Gastrocnemius medialis (tissue), 4 donors: ENCODE data around the gene MCUB. TPM values are rescaled to one million over a fixed set of nuclear protein-coding genes. Genes with fewer than 3 reads are reported as not detected.

Experiments used
- ATAC-seq, 2 donors: fragments of 150-250 bp; one replicate each; pipeline ENCODE4 v1.9.1; 2016
- DNase-seq, 2 donors: peaks; one replicate each; pipeline ENCODE4 v3.0.0-alpha.2; 2019
- H3K27ac ChIP-seq, 4 donors: fragments of 200-600 bp; sonication (generic); 1 replicate in 1 of 4; 2 replicates in 3 of 4; pipeline ENCODE4 v1.5.1; 2016 to 2018; ENCODE audit warnings: mild to moderate bottlenecking in 2 of 4, moderate library complexity in 1 of 4
- H3K27me3 ChIP-seq, 3 donors: fragments of 200-600 bp; sonication (generic) in 2 of 3; 1 replicate in 1 of 3; 2 replicates in 2 of 3; pipeline versions ENCODE4 v1.5.1 to v1.6.0; 2016 to 2019; ENCODE audit warnings: mild to moderate bottlenecking in 1 of 3, moderate library complexity in 1 of 3
- H3K36me3 ChIP-seq, 2 donors: fragments of 200-600 bp; sonication (generic) in 1 of 2; one replicate each; pipeline ENCODE4 v1.5.1; 2017 to 2018
- H3K4me1 ChIP-seq, 2 donors: fragments of 200-600 bp; sonication (generic) in 1 of 2; one replicate each; pipeline ENCODE4 v1.5.1; 2016 to 2017; ENCODE audit warnings: mild to moderate bottlenecking in 2 of 2
- H3K4me3 ChIP-seq, 4 donors: fragments of 200-600 bp; sonication (generic) in 3 of 4; 1 replicate in 1 of 4; 2 replicates in 3 of 4; pipeline ENCODE4 v1.5.1; 2016 to 2019; ENCODE audit warnings: mild to moderate bottlenecking in 2 of 4
- H3K9me3 ChIP-seq, 3 donors: fragments of 200-600 bp; sonication (generic) in 2 of 3; 1 replicate in 1 of 3; 2 replicates in 2 of 3; pipeline ENCODE4 v1.5.1; 2016 to 2019
- CTCF ChIP-seq, 5 experiments: fragments of 450-650 bp in 3 of 5; fragments of 200-600 bp in 2 of 5; sonication (generic) in 2 of 5; IDR thresholded peaks in 4 of 5; conservative IDR thresholded peaks in 1 of 5; 1 replicate in 4 of 5; 2 replicates in 1 of 5; pipeline ENCODE4 v1.5.1; 2016 to 2019; ENCODE audit warnings: antibody characterized with exemption in 5 of 5, mild to moderate bottlenecking in 3 of 5, moderate library complexity in 3 of 5
- POLR2A ChIP-seq, 2 donors: fragments of 450-650 bp; IDR thresholded peaks; one replicate each; pipeline ENCODE4 v1.6.1; 2017; ENCODE audit warnings: antibody characterized with exemption in 2 of 2, mild to moderate bottlenecking in 2 of 2, moderate library complexity in 2 of 2
- in situ Hi-C, 4 donors: fragments of 200-750 bp; cut with MboI; loops; one replicate each; pipeline versions ENCODE4 v1.15.0 to v1.8.0; 2017; ENCODE audit warnings: low sequenced_read_pairs in 4 of 4
- intact Hi-C: fragments of 100-400 bp; cut with DNase I; formaldehyde crosslinking; loops from one replicate; pipeline ENCODE4 v1.15.1; 2023; ENCODE audit warnings: low total_unique reads
- total RNA-seq, 4 donors: library from RNA; depleted of rRNA; stranded (reverse); fragments of >200 nt; gene quantifications; one replicate each; pipeline versions ENCODE4 v1.1.0 to v1.2.3, GENCODE V29; 2016

The MCUB gene
- total RNA-seq, 4 donors from 2014 or later, result 2.6 to 5.6 (median 4.0) TPM

DNA sequence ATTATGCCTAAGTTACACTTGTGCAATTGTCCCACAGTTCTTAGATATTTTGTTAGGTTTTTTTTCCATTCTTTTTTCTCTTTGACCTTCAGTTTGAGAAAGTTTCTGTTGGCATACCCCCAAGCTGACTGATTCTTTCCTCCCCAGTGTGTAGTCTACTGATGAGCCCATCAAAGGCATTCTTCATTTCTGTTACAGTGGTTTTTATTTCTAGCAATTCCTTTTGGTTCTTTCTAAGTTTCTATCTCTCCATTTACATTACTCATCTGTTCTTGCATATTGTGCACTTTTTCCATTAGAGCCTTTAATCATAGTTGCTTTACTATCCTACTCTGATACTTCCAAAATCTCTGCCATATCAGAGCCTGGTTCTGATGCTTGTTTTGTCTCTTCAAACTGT lies 111.3 kb downstream of the MCUB start:
- ATAC-seq, result no peak
- Histone ChIP-seq H3K4me3 (no peak overlapping the region), H3K27ac (no peak overlapping the region), H3K27me3 (no peaks in the 10 kb centered on the region), H3K4me1 (no peaks in the 10 kb centered on the region), H3K9me3 (no peaks in the 10 kb centered on the region), H3K36me3 (no peaks in the 10 kb centered on the region)
- in situ Hi-C loops, result no loop called here
- no peak for DNase-seq
- intact Hi-C loops, result no loop called here
- TF ChIP-seq CTCF (IDR thresholded peaks at IDR 0.05 in 4 of 5, conservative IDR thresholded peaks at IDR 0.05 in 1 of 5) (no peak), POLR2A (IDR thresholded peaks at IDR 0.05) (no peak)

- intact Hi-C loops (no loop called here), in situ Hi-C loops (no loop called here)
- H3K36me3 ChIP-seq, result no peaks in the 10 kb centered on the region
- TF ChIP-seq CTCF (IDR thresholded peaks at IDR 0.05 in 4 of 5, conservative IDR thresholded peaks at IDR 0.05 in 1 of 5), result no peak
- no peak for TF ChIP-seq POLR2A (IDR thresholded peaks at IDR 0.05)
- H3K4me3 ChIP-seq, result no peak overlapping the region
- H3K27me3 ChIP-seq, result no peaks in the 10 kb centered on the region
- no peaks in the 10 kb centered on the region for H3K4me1 ChIP-seq
- ATAC-seq (no peak), DNase-seq (no peak)
- no peak overlapping the region for H3K27ac ChIP-seq
- no peaks in the 10 kb centered on the region for H3K9me3 ChIP-seq
Observed at GRCh38 chr4:109672169-109672930, 112.3 kb downstream of the MCUB start.

GRCh38 chr4:109673303-109673702 lies 113.3 kb downstream of the MCUB start:
- TF ChIP-seq CTCF (IDR thresholded peaks at IDR 0.05 in 4 of 5, conservative IDR thresholded peaks at IDR 0.05 in 1 of 5) (no peak), POLR2A (IDR thresholded peaks at IDR 0.05) (no peak)
- in situ Hi-C loops, result no loop called here

GRCh38 chr4:109675181-109675580 lies 115.1 kb downstream of the MCUB start:
- in situ Hi-C loops, result no loop called here
- H3K27me3 ChIP-seq, result no peaks in the 10 kb centered on the region

More at GRCh38 chr4:109673303-109673702, 113.3 kb downstream of the MCUB start:
- intact Hi-C loops, result no loop called here
- no peaks in the 10 kb centered on the region for H3K27me3 ChIP-seq
- DNase-seq, result no peak
- no peaks in the 10 kb centered on the region for H3K9me3 ChIP-seq
- H3K36me3 ChIP-seq, result no peaks in the 10 kb centered on the region
- no peaks in the 10 kb centered on the region for H3K4me1 ChIP-seq
- ATAC-seq, result no peak
- no peak overlapping the region for H3K4me3 ChIP-seq
- H3K27ac ChIP-seq, result no peak overlapping the region

More at GRCh38 chr4:109675181-109675580, 115.1 kb downstream of the MCUB start:
- Histone ChIP-seq H3K4me3 (no peak overlapping the region), H3K27ac (no peak overlapping the region), H3K9me3 (no peaks in the 10 kb centered on the region), H3K36me3 (no peaks in the 10 kb centered on the region), H3K4me1 (no peaks in the 10 kb centered on the region)
- TF ChIP-seq CTCF (IDR thresholded peaks at IDR 0.05 in 4 of 5, conservative IDR thresholded peaks at IDR 0.05 in 1 of 5), result no peak
- no peak for TF ChIP-seq POLR2A (IDR thresholded peaks at IDR 0.05)
- ATAC-seq (no peak), DNase-seq (no peak)
- intact Hi-C loops, result no loop called here
